ENCODE results near the gene ARHGAP6.
"Not testable (repeated sequence)": the region's sequence is repeated elsewhere in the genome, so short reads cannot be mapped to it uniquely, and the experiment has no call there.

Gene ARHGAP6

GRCh38 chrX:11509786-11510185 is 155.9 kb downstream of the ARHGAP6 start:
- FAIRE-seq: no peak

- FAIRE-seq: no peak
These were observed 161.5 kb downstream of the ARHGAP6 start for GRCh38 chrX:11504234-11504633.

DNA sequence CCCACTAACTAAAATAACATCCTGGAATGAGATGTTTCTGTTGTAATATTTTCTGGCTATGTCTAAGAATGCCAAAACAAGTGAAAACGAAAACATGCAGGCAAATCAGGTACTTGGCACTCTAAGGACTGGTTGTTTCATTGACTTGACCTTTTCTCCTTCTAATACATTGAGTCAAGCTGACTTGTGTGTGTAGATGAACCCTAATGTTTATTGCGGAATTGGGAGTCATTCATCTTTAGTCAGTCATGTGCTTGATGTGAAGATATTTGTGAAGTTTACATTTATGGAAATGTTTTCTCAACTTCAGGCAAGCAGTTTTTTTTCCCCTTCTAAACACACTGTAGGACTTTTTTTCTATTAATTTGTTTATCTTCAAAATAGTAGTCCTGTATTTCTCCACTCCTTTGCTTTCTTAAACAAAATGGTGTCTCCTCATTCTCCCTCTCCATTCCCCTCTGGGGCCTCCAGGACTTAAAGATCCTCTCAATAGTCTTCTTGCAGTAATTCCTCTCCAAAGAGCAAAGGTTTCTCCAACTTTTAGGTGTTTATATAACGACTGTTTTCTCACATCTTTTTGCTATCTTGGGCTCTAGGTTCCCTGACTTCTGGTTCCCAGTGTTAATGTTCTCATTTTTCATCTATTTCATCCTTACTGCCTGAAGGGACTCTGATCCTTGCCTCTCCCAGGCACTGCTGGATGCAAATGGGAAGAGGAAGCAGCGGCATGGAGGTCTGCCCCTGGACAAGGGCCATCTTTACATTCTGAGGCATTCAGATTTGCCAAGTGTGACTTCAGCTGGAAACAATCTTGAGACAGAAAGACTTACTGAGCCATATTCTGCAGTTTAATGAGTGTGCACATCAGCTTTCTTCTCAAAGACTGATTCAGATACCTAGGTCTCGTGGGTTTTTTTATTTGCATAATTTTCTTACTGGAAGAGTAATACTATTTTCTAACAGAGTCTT is 166.4 kb downstream of the ARHGAP6 start:
- FAIRE-seq: no peak

GRCh38 chrX:11491375-11491774 is 174.3 kb downstream of the ARHGAP6 start:
- not testable (repeated sequence) for FAIRE-seq

GRCh38 chrX:11484290-11484689 is 181.4 kb downstream of the ARHGAP6 start:
- FAIRE-seq: no peak

GRCh38 chrX:11481035-11481434 is 184.7 kb downstream of the ARHGAP6 start:
- FAIRE-seq: no peak

- FAIRE-seq: no peak
These were observed 185.1 kb downstream of the ARHGAP6 start for GRCh38 chrX:11480626-11481025.

DNA sequence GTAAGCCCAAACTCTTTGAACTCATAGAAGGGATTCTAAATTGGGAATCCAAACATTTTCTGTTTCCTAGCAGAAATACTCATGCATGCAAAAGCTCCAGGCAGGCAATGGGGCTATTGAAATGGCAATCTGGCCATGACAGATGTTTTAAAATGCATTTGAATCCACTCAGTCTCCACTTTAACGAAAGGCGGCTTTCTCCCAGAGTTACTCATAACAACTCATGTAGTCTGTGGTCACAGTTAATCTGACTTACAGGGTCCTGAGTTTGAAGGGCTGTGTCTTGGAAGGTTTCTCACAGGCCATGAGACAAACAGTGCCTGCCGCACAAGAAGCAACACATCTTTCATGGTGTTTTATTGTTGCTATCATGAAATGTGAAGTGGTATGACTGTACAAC is 186.8 kb downstream of the ARHGAP6 start:
- no peak for FAIRE-seq

GRCh38 chrX:11478026-11478425 is 187.7 kb downstream of the ARHGAP6 start:
- no peak for FAIRE-seq

DNA sequence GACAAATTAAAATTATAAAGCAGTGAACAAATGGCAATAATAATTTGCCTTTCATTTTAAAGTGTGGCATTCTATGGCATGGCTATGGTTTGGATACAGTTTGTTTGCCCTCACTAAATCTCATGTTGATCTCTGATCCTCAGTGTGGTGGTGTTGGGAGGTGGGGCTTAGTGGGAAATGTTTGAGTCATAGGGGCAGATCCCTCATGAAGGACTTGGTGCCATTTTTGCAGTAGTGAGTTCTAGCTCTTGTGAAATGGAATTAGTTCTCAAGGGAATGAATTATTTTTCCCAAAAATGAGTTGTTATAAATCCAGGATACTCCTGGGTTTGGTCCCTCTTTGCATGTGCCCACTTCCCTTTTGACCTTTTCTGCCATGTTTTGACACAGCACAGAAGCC is 191.1 kb downstream of the ARHGAP6 start:
- FAIRE-seq: no peak

DNA sequence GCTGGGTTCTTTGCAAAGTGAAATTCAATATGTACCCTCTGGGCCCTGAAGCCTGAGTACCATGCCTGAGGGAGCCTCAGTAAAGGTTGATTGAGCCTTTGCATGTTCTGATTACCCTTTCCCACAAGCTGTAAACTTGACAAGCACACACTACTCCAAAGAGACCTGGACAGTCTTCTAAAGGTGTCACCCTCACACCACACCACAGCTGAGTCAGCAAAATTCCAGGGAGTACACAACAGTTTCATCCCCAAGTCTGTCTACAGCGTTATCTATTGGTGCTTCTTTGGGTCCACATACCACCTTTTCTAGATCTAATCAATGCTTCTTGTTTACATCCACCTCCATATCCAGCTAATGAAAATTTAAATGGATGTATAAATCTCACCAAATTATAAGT is 191.7 kb downstream of the ARHGAP6 start:
- no peak for FAIRE-seq

GRCh38 chrX:11472879-11473278 is 192.8 kb downstream of the ARHGAP6 start:
- FAIRE-seq: no peak

GRCh38 chrX:11472381-11472780 is 193.3 kb downstream of the ARHGAP6 start:
- no peak for FAIRE-seq

- FAIRE-seq: no peak
These were observed 195.3 kb downstream of the ARHGAP6 start for GRCh38 chrX:11470250-11470974.

DNA sequence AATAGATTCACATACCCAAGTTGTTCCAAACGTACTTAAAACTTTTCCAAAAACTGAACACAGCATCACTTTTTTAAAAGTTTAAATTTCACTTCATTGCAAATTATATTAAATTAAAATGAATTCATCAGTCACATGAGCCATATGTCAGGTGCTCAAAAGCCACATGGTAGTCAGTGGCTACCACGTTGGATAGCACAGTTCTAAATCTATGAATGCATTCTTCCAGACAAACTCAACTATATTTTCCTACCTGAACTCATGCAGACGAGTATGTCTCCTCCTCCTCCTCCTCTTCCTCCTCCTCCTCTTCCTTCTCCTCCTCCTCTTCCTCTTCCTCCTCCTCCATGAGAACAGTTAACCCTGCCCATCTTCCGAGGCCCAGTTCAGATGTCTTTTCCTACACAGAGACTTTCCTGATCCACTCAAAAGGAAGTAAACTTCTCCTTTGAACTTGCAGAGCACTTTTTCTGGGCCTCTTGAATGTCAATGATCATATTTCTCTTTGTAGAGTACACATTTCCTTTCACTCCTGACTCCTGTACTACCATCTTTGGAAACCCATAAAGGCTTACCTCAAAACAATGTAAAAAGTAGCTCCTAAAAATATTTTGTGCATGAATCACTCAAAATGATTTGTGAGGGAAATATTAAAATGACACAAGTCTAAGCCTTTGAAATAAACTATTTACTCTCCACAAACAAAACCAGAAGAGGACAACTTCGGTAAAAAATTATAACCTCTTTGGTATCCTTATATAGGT is 199.9 kb downstream of the ARHGAP6 start:
- no peak for FAIRE-seq

- FAIRE-seq: no peak
These were observed 200.8 kb downstream of the ARHGAP6 start for GRCh38 chrX:11464836-11465463.

DNA sequence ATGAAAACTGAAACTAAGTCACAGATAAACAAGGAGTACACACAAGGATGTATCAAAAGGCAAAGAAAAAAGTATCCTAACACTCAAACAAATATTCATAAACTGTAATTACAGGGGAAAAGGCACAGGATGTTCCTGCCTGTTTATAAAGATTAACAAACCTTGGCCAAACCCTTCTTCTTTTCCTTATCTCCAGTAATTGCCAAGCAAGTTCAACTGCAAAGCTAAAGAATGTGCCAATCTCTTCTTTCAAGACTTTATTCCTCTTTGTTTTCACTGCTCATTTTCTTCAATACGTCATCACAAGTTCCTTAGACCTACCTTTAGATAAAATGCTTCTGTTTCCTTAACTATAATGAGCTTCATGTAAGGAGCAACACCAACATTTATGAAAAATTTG is 201.3 kb downstream of the ARHGAP6 start:
- FAIRE-seq: no peak

GRCh38 chrX:11462648-11463047 is 203.1 kb downstream of the ARHGAP6 start:
- FAIRE-seq: no peak

GRCh38 chrX:11462136-11462535 is 203.6 kb downstream of the ARHGAP6 start:
- no peak for FAIRE-seq

- FAIRE-seq: no peak
These were observed 204.3 kb downstream of the ARHGAP6 start for GRCh38 chrX:11461201-11462001.

- no peak for FAIRE-seq
These were observed 205.4 kb downstream of the ARHGAP6 start for GRCh38 chrX:11460347-11460746.

DNA sequence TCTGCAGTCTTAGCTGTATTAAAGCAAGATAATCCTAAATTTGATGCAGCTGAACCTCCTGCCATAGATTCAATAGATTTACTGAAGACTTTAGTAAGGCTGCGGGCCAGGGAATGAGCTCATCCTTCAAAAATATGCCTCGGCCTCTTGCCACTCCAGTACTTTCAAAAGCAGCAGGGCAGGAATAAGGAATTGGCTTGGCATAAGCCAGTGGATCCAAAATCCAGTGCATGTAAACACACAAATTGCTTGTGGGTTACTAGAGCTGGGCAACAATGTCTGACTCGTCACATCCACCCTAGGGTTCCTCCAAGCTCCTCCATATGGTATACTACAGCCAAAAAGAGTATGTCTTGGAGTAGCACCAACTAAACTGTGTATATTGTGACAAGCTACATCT is 207.6 kb downstream of the ARHGAP6 start:
- no peak for FAIRE-seq

Data from G401.6 (cell line).